Tibial nerve (tissue), 4 donors: ENCODE data around the gene PCYT1A. TPM values are rescaled to one million over a fixed set of nuclear protein-coding genes. Genes with fewer than 3 reads are reported as not detected.
A peak's percentile ranks its signal among the peaks of the same experiment; 100 is the strongest.

Experiments used
- DNase-seq, 2 donors: peaks; one replicate each; pipeline ENCODE4 v3.0.0-alpha.2; 2019; ENCODE audit warnings: low spot score in 2 of 2
- H3K27ac ChIP-seq, 4 donors: fragments of 200-600 bp; sonication (generic) in 3 of 4; one replicate each; pipeline ENCODE4 v1.5.1; 2017 to 2019; ENCODE audit warnings: mild to moderate bottlenecking in 1 of 4
- H3K27me3 ChIP-seq, 2 donors: fragments of 200-600 bp; sonication (generic) in 1 of 2; one replicate each; pipeline versions ENCODE4 v1.5.1 to v1.6.0; 2017 to 2019
- H3K36me3 ChIP-seq, 3 donors: fragments of 200-600 bp; sonication (generic); one replicate each; pipeline ENCODE4 v1.5.1; 2018 to 2019
- H3K4me1 ChIP-seq, 4 donors: fragments of 200-600 bp; sonication (generic) in 3 of 4; one replicate each; pipeline ENCODE4 v1.5.1; 2017 to 2019
- H3K4me3 ChIP-seq, 4 donors: fragments of 200-600 bp; sonication (generic) in 3 of 4; one replicate each; pipeline ENCODE4 v1.5.1; 2017 to 2019; ENCODE audit warnings: mild to moderate bottlenecking in 1 of 4, moderate library complexity in 1 of 4
- H3K9me3 ChIP-seq, 4 donors: fragments of 200-600 bp; sonication (generic) in 3 of 4; one replicate each; pipeline ENCODE4 v1.5.1; 2017 to 2019
- EP300 ChIP-seq, 2 donors: sonication (generic); formaldehyde crosslinking; IDR thresholded peaks; one replicate each; pipeline ENCODE4 v1.6.1; 2017; ENCODE audit warnings: antibody characterized with exemption in 2 of 2, mild to moderate bottlenecking in 1 of 2
- POLR2A ChIP-seq, 2 donors: fragments of 450-650 bp; IDR thresholded peaks; one replicate each; pipeline ENCODE4 v1.6.1; 2017; ENCODE audit warnings: antibody characterized with exemption in 2 of 2, mild to moderate bottlenecking in 2 of 2, moderate library complexity in 2 of 2
- WGBS, 2 donors: methylation state at CpG; one replicate each; pipeline ENCODE4 v1.1.5; 2018; 5-methylcytosine and 5-hydroxymethylcytosine counted together
- total RNA-seq, 4 donors: library from RNA; depleted of rRNA; stranded (reverse); fragments of >200 nt; gene quantifications; one replicate each; pipeline ENCODE4 v1.1.0, GENCODE V29; 2016
- TF ChIP-seq, protein P1 (sequence below), 5 experiments: fragments of 200-600 bp in 3 of 5; fragments of 450-650 bp in 2 of 5; sonication (generic) in 3 of 5; IDR thresholded peaks; one replicate each; pipeline ENCODE4 v1.5.1; 2016 to 2019; ENCODE audit warnings: antibody characterized with exemption in 5 of 5, mild to moderate bottlenecking in 3 of 5, moderate library complexity in 2 of 5

Gene PCYT1A
- total RNA-seq, 4 donors from 2014 or later: 51.9 to 98.1 (median 73.0) TPM

DNA sequence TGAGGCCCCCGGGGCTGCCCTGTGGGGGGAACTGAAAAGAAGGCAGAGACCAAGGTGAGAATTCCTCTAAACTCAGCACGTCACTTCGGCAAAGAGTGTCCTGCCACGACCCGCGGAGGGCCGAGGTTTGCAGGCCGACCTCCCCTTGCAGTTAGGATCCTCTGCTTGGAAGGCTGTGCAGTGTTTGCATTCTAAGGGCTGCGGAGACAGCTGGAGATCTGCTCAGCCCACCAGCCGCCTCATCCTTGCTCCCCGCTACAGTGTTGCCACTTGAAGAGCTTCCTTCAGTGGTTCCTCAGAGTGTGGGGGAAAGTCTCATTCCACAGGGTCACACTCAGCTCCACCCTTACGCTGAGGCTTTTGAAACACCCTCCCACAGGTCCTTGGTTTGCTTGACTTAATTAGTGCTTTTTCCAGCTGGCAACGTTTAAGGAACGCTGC, 60.4 kb downstream of the PCYT1A start:
- Histone ChIP-seq H3K4me3 (peak overlapping the region in 1 of 4 donors; percentile 4), H3K27me3 (no peaks in the 10 kb centered on the region), H3K9me3 (no peaks in the 10 kb centered on the region), H3K27ac (no peak overlapping the region), H3K4me1 (peaks cover 0 to 16% (median 0%) of the 10 kb centered on the region in 4 donors), H3K36me3 (peaks cover 0 to 5% (median 0%) of the 10 kb centered on the region in 3 donors)
- TF ChIP-seq, protein P1, sequence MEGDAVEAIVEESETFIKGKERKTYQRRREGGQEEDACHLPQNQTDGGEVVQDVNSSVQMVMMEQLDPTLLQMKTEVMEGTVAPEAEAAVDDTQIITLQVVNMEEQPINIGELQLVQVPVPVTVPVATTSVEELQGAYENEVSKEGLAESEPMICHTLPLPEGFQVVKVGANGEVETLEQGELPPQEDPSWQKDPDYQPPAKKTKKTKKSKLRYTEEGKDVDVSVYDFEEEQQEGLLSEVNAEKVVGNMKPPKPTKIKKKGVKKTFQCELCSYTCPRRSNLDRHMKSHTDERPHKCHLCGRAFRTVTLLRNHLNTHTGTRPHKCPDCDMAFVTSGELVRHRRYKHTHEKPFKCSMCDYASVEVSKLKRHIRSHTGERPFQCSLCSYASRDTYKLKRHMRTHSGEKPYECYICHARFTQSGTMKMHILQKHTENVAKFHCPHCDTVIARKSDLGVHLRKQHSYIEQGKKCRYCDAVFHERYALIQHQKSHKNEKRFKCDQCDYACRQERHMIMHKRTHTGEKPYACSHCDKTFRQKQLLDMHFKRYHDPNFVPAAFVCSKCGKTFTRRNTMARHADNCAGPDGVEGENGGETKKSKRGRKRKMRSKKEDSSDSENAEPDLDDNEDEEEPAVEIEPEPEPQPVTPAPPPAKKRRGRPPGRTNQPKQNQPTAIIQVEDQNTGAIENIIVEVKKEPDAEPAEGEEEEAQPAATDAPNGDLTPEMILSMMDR (IDR thresholded peaks at IDR 0.05): no peak
- TF ChIP-seq EP300 (IDR thresholded peaks at IDR 0.05): no peak
- WGBS, 2 donors: 51 to 70% methylated on average over 14 of the region's 14 CpGs
- no peak for DNase-seq

DNA sequence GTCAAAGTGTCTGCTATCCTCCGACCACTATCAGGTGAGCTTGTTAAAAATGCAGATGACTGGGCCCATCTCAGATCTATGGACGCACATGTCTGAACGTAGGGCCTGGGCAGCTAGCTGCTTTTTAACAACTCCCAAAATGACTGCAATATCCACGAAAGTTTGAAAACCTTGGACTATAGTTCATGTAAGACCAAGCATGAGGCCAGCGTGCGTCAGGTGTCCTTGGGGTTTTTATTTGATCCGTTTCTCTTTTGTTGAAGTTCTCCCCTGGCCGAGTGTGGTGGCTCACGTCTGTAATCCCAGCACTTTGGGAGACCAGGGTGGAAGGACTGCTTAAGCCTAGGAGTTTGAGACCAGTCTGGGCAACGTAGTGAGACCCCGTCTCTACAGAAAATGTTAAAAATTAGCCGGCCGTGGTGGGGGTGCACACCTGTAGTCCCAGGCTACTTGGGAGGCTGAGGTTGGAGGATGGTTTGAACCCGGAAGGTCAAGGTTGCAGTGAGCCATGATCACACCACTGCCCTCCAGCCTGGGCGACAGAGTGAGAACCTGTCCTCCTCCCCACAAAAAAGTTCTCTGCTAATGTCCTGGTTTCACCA, 61.7 kb downstream of the PCYT1A start:
- Histone ChIP-seq H3K27me3 (no peaks in the 10 kb centered on the region), H3K4me3 (no peak overlapping the region), H3K27ac (no peak overlapping the region), H3K9me3 (no peaks in the 10 kb centered on the region), H3K4me1 (peaks cover 0 to 16% (median 0%) of the 10 kb centered on the region in 4 donors), H3K36me3 (no peaks in the 10 kb centered on the region)
- WGBS, 2 donors: 85 to 94% methylated on average over 15 of the region's 15 CpGs
- DNase-seq: no peak
- TF ChIP-seq POLR2A (IDR thresholded peaks at IDR 0.05): no peak
- TF ChIP-seq EP300 (IDR thresholded peaks at IDR 0.05): no peak
- TF ChIP-seq, protein P1 (IDR thresholded peaks at IDR 0.05): no peak

DNA sequence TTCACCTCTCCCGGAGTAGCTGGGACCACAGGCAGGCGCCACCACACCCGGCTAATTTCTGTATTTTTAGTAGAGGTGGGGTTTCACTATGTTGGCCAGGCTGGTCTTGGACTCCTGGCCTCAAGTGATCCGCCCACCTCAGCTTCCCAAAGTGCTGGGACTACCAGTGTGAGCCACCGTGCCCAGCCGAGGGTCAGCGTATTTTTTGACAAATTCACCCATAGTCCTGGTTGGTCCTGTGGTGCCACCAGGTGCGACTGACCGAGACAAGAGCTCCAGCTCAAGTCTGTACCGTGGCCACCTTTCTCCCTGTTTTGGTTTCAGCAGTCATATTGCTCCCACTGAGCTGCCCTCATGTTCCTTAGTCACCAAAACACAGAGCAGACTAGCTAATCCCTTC, 62.4 kb downstream of the PCYT1A start:
- Histone ChIP-seq H3K4me3 (no peak overlapping the region), H3K27me3 (no peaks in the 10 kb centered on the region), H3K9me3 (no peaks in the 10 kb centered on the region), H3K36me3 (no peaks in the 10 kb centered on the region), H3K27ac (no peak overlapping the region), H3K4me1 (peaks cover 0 to 16% (median under 1%) of the 10 kb centered on the region in 4 donors)
- 91 to 93% methylated on average over 10 of the region's 10 CpGs for WGBS, 2 donors
- TF ChIP-seq POLR2A (IDR thresholded peaks at IDR 0.05) (no peak), EP300 (IDR thresholded peaks at IDR 0.05) (no peak)
- TF ChIP-seq, protein P1 (IDR thresholded peaks at IDR 0.05): no peak
- no peak for DNase-seq

DNA sequence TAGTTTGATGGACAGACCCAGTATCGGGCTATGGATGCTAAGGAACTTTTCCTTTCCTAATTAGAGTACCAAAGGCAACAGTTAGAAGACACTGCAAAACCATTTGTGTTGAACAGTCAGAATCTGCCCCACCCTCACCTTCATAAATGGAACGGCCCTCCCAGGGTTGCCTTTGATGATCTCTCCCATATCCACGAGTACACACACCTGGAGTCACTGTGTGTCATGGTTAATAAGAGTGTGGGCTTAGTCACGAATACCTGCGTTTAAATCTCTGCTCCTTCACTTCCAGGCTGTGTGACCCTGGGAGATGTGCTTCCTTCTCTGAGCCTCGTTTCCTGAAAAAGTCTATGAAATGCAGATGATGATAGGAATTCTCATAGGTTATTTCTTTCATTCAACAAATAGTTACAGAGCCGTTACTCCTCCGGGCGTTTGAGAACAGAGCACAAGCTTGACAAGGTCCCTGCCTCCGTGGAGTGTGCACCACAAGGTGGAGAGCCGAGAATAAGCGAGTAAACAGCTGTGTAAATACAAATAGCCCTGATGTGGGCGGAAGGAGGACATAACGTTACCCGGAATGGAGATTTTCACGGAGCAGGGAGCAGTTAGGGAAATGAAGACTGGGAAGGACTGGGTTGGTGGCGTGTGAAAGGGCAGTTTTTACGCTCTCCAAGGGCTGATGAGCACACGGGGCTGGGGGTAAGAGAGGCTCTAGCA, 64.5 kb downstream of the PCYT1A start:
- Histone ChIP-seq H3K27ac (peak overlapping the region in 1 of 4 donors; percentile 36), H3K36me3 (no peaks in the 10 kb centered on the region), H3K4me3 (no peak overlapping the region), H3K4me1 (peaks cover 0 to 28% (median 5%) of the 10 kb centered on the region in 4 donors), H3K27me3 (no peaks in the 10 kb centered on the region), H3K9me3 (no peaks in the 10 kb centered on the region)
- WGBS, 2 donors: 44 to 50% methylated on average over 19 of the region's 19 CpGs
- TF ChIP-seq POLR2A (IDR thresholded peaks at IDR 0.05): no peak
- TF ChIP-seq, protein P1 (IDR thresholded peaks at IDR 0.05): no peak
- TF ChIP-seq EP300 (IDR thresholded peaks at IDR 0.05): no peak
- DNase-seq: no peak

DNA sequence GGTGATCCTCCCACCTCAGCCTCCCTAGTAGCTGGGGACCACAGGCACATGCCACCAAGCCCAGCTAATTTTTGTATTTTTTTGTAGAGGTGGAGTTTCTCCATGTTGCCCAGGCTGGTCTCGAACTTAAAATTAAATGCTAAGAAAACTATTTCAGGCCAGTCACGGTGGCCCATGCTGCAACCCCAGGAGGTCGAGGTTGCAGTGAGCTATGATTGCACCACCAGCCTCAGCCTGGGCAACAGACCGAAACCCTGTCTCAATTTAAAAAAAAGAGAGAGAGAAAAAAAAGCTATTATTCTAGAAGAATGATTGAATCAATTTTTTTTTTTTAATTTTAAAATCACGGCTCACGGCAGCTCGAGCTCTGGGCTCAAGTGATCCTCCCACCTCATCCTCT, 66.5 kb downstream of the PCYT1A start:
- no peaks in the 10 kb centered on the region for H3K9me3 ChIP-seq
- peaks cover 0 to 7% of the 10 kb centered on the region in 2 donors for H3K27me3 ChIP-seq
- TF ChIP-seq, protein P1 (IDR thresholded peaks at IDR 0.05): no peak
- TF ChIP-seq EP300 (IDR thresholded peaks at IDR 0.05): no peak
- DNase-seq: no peak
- peaks cover 0 to 17% (median 5%) of the 10 kb centered on the region in 4 donors for H3K4me1 ChIP-seq
- WGBS, 2 donors: 77 to 86% methylated on average over 7 of the region's 7 CpGs
- H3K4me3 ChIP-seq: no peak overlapping the region
- H3K36me3 ChIP-seq: no peaks in the 10 kb centered on the region
- H3K27ac ChIP-seq: no peak overlapping the region
